K562 (cell line): ENCODE results near the gene KMT2C. TPM values are rescaled to one million over a fixed set of nuclear protein-coding genes. Genes with fewer than 3 reads are reported as not detected.
A peak's percentile ranks its signal among the peaks of the same experiment; 100 is the strongest.

Experiments
- ATAC-seq: fragments of 200-7000 bp; cut with Tn5 transposase; 3 replicates; pipeline ENCODE4 v1.9.1; 2020; ENCODE audit warnings: moderate library complexity
- BruUV-seq: library from RNA; stranded (reverse); fragments of 400-500 nt; replicated peaks from 2 replicates; lab custom pipeline; 2021; lab: Mats Ljungman, UMichigan
- CTCF ChIA-PET: fragments of 300-600 bp; formaldehyde crosslinking; extraction: SDS; loops from one replicate; lab custom pipeline; 2021; ENCODE audit warnings: low intra/inter-chr PET ratio; lab: Yijun Ruan, JAX
- POLR2A ChIA-PET: fragments of 300-600, 350-650 bp; sonication (Branson Sonifier 250); formaldehyde crosslinking; extraction: SDS; loops from one replicate; lab custom pipeline; 2021; ENCODE audit warnings: antibody characterized with exemption, inconsistent platforms; lab: Yijun Ruan, JAX
- DNase-seq, 4 experiments: peaks; one replicate each; pipeline versions ENCODE4 v3.0.0 to v3.0.0-alpha.2; 2011 to 2018; ENCODE audit warnings: low spot score in 3 of 4, mixed read lengths in 3 of 4; ENCODE audit errors: extremely low read depth in 1 of 4
- FAIRE-seq: peaks from 2 replicates; lab custom pipeline; 2011; peaks lifted over from hg19 to GRCh38; lab: Jason Lieb, UNC
- H2AFZ ChIP-seq: 2 replicates; pipeline ENCODE4 v1.6.0; 2011; ENCODE audit warnings: low read depth, low read length, control low read depth, inconsistent platforms
- H3K27ac ChIP-seq: fragments of 200-600 bp; 3 replicates; pipeline ENCODE4 v1.8.0; 2011; ENCODE audit warnings: low read depth, mild to moderate bottlenecking, control low read depth, inconsistent platforms, low read length, moderate library complexity, mixed read lengths; ENCODE audit errors: extremely low read depth
- H3K27me3 ChIP-seq, 2 experiments: fragments of 300-600 bp in 1 of 2; 2 replicates in 1 of 2; 3 replicates in 1 of 2; pipeline versions ENCODE4 v1.6.0 to v1.8.0; 2011; ENCODE audit warnings: inconsistent platforms in 2 of 2, low read length in 2 of 2, mild to moderate bottlenecking in 1 of 2, mixed read lengths in 1 of 2, moderate library complexity in 1 of 2; ENCODE audit not compliant: control insufficient read depth in 2 of 2, insufficient read depth in 2 of 2
- H3K36me3 ChIP-seq: fragments of 300-600 bp; 3 replicates; pipeline ENCODE4 v1.8.0; 2011; ENCODE audit warnings: mild to moderate bottlenecking, low read length, inconsistent platforms; ENCODE audit not compliant: control insufficient read depth, insufficient read depth
- H3K4me1 ChIP-seq, 2 experiments: fragments of 200-600 bp in 1 of 2; replicated peaks in 1 of 2; 2 replicates in 1 of 2; 3 replicates in 1 of 2; pipeline versions ENCODE4 v1.5.1 to v1.8.0; 2011; ENCODE audit warnings: inconsistent platforms in 2 of 2, low read length in 2 of 2, mild to moderate bottlenecking in 1 of 2, mixed read lengths in 1 of 2, moderate library complexity in 1 of 2; ENCODE audit not compliant: control insufficient read depth in 2 of 2, insufficient read depth in 2 of 2
- H3K4me2 ChIP-seq: 2 replicates; pipeline ENCODE4 v1.6.1; 2011; ENCODE audit warnings: low read length, control low read depth, inconsistent platforms, mixed read lengths; ENCODE audit not compliant: insufficient read depth
- H3K4me3 ChIP-seq: fragments of 200-600 bp; sonication (generic), shearing (Covaris generic); 2 replicates; pipeline ENCODE4 v1.5.1; 2016; ENCODE audit warnings: control low read depth, inconsistent platforms
- H3K79me2 ChIP-seq: fragments of 200-600 bp; 3 replicates; pipeline ENCODE4 v1.8.0; 2011; ENCODE audit warnings: low read length, inconsistent platforms; ENCODE audit not compliant: control insufficient read depth, insufficient read depth
- H3K9ac ChIP-seq, 2 experiments: 2 replicates each; pipeline versions ENCODE4 v1.6.0 to v1.6.1; 2011; ENCODE audit warnings: low read depth in 2 of 2, low read length in 2 of 2, control low read depth in 1 of 2, inconsistent platforms in 1 of 2, mild to moderate bottlenecking in 1 of 2, mixed read lengths in 1 of 2; ENCODE audit not compliant: insufficient read depth in 1 of 2
- H3K9me1 ChIP-seq: one replicate; pipeline ENCODE4 v1.6.0; 2011; ENCODE audit warnings: inconsistent platforms, mild to moderate bottlenecking, low read length, moderate library complexity; ENCODE audit not compliant: control insufficient read depth, insufficient read depth
- H3K9me3 ChIP-seq: replicated peaks from 2 replicates; pipeline ENCODE4 v1.5.1; 2011; ENCODE audit warnings: low read depth, low read length, inconsistent platforms; ENCODE audit not compliant: control insufficient read depth, insufficient read depth
- H4K20me1 ChIP-seq: replicated peaks from 2 replicates; pipeline ENCODE4 v1.6.1; 2011; ENCODE audit warnings: low read length, inconsistent platforms, mixed read lengths; ENCODE audit not compliant: control insufficient read depth, insufficient read depth
- ARID1B ChIP-seq: fragments of 450-650 bp; IDR thresholded peaks from 2 replicates; pipeline ENCODE4 v1.6.1; 2016; ENCODE audit warnings: antibody characterized with exemption, mild to moderate bottlenecking, inconsistent platforms
- KAT2B ChIP-seq: IDR thresholded peaks from one replicate; pipeline ENCODE4 v1.6.1; 2012; ENCODE audit warnings: low read depth, mild to moderate bottlenecking, control low read depth, inconsistent platforms, low read length, moderate library complexity
- LCOR ChIP-seq: sonication (generic); formaldehyde crosslinking; IDR thresholded peaks from 2 replicates; pipeline ENCODE4 v1.8.0; 2022; ENCODE audit warnings: mild to moderate bottlenecking, missing genetic modification reagents
- PKNOX1 ChIP-seq: fragments of 450-650 bp; IDR thresholded peaks from 2 replicates; pipeline ENCODE4 v1.6.1; 2016
- RB1 ChIP-seq: fragments of 450-650 bp; IDR thresholded peaks from 2 replicates; pipeline ENCODE4 v1.6.1; 2017; ENCODE audit warnings: low read depth, mild to moderate bottlenecking
- SMC3 ChIP-seq: conservative IDR thresholded peaks from 2 replicates; pipeline ENCODE4 v1.6.1; 2011; ENCODE audit warnings: low read depth, low read length, improper control_type of control experiment; ENCODE audit not compliant: insufficient read depth
- TRIM24 ChIP-seq, 2 experiments: fragments of 450-650 bp; IDR thresholded peaks; 2 replicates each; pipeline ENCODE4 v1.6.1; 2016
- ZNF695 ChIP-seq: fragments of 450-650 bp; formaldehyde crosslinking; IDR thresholded peaks from 2 replicates; pipeline ENCODE4 v1.4.0; 2020; ENCODE audit warnings: mild to moderate bottlenecking, moderate library complexity
- ZNF764 ChIP-seq: fragments of 250-450 bp; sonication (Bioruptor Pico); IDR thresholded peaks from 2 replicates; pipeline ENCODE4 v1.4.0; 2020; ENCODE audit warnings: low read depth, mild to moderate bottlenecking, moderate library complexity
- WGBS: fragments of 100-300 bp; shearing (Covaris generic); methylation state at CpG from one replicate; pipeline ENCODE4 v1.1.6; 2016; ENCODE audit warnings: low coverage, mixed read lengths; ENCODE audit not compliant: insufficient coverage; ENCODE audit errors: missing lambda C conversion rate; 5-methylcytosine and 5-hydroxymethylcytosine counted together
- in situ Hi-C: fragments of 300-500 bp; cut with MboI; formaldehyde crosslinking; loops from 4 replicates; pipeline ENCODE4 v1.15.0; 2018; ENCODE audit warnings: inconsistent platforms, mixed read lengths
- intact Hi-C: fragments of 100-400 bp; cut with micrococcal nuclease; formaldehyde crosslinking; loops from 2 replicates; pipeline ENCODE4 v1.14.2; 2022
- polyA plus RNA-seq, 8 experiments: library from polyadenylated mRNA; depleted of rRNA in 4 of 8; stranded (reverse) in 5 of 8; unstranded in 3 of 8; fragments of >200 nt; fragmentation: Nextera tagmentation in 2 of 8; fragmentation: Illumina TruSeq in 1 of 8; extraction: Ambion mirVana in 2 of 8; extraction: Trizol in 1 of 8; gene quantifications; 2 replicates each; pipeline versions ENCODE4 v1.2.1 to v1.2.3, GENCODE V29; 2011 to 2014; ENCODE audit warnings: inconsistent platforms in 1 of 8, missing spikeins in 1 of 8
- total RNA-seq, 7 experiments: library from RNA; depleted of rRNA in 6 of 7; stranded (reverse); fragments of >200 nt in 6 of 7; fragmentation: Illumina TruSeq in 2 of 7; extraction: Trizol in 2 of 7; gene quantifications; 2 replicates each; pipeline versions ENCODE4 v1.2.1 to v1.2.3, GENCODE V29; 2011 to 2021; ENCODE audit warnings: low replicate concordance in 1 of 7
- TF ChIP-seq, protein P1 (sequence below), 2 experiments: fragments of 450-650 bp; formaldehyde crosslinking in 1 of 2; IDR thresholded peaks; 2 replicates each; pipeline versions ENCODE4 v1.4.0 to v1.6.1; 2014 to 2020; ENCODE audit warnings: mild to moderate bottlenecking in 2 of 2, borderline replicate concordance in 1 of 2, low read depth in 1 of 2

The KMT2C gene
- total and polyA plus RNA-seq, 9 of the 15 experiments (the other 6 are each of a cell fraction or from before 2014, with no cell fraction given): 4.9 to 67.8 (median 27.1) TPM

DNA sequence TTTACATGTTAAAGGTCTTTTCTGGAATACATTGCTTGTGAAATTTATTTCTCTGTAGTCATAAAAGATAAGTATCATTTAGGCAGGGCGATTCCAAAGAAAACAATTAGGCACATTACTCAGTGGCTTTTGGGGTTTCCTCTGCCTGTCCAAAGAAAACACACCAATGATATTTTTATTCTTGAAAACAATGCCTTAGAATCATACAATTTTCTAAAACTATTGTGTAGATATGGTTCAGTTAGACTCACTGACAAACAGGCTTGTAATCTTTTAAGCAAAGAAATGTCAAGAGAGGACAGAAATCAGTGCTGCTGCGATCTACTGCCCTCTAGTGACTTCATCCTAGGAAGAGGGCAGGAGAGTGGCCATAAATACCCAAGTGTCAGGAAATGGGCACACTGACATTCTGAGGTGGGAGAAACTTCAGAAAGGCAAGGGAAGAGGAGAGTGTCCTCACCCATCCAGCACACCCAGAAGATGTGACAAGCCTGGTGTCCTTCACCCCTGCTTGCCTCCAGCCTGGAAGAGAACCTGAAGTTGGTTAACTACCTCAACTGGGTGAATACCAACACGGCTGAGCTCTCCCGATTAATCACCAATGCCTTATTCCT, 289.8 kb downstream of the KMT2C start:
- no TSS peak for BruUV-seq
- WGBS: 88% methylated on average over 4 of the region's 4 CpGs
- Histone ChIP-seq H3K9me1 (peaks cover 4% of the 10 kb centered on the region), H3K4me2 (no peak overlapping the region), H3K36me3 (peaks cover 96% of the 10 kb centered on the region), H3K27ac (no peak overlapping the region), H4K20me1 (no peaks in the 10 kb centered on the region; the same call in 1 of the 2 replicates), H3K9ac (no peak overlapping the region), H3K4me3 (no peak overlapping the region), H2AFZ (no peak overlapping the region), H3K79me2 (no peaks in the 10 kb centered on the region), H3K27me3 (no peaks in the 10 kb centered on the region), H3K9me3 (no peaks in the 10 kb centered on the region), H3K4me1 (no peaks in the 10 kb centered on the region)
- ATAC-seq: peak; percentile 75
- intact Hi-C loops: no loop called here
- FAIRE-seq: peak; percentile 49
- ChIA-PET CTCF (interaction anchor here (0.9 kb wide), 1 partner anchor 161 kb away, joined by 3 read pairs; no protein-coding TSS in a partner anchor), POLR2A (interaction anchor here (0.5 to 1.2 kb wide), 2 partner anchors 12 to 741 kb away, joined by 3 read pairs; no protein-coding TSS in a partner anchor)
- in situ Hi-C loops: no loop called here
- peak in 2 of 4 experiments; percentile 34 to 44 for DNase-seq
- TF ChIP-seq ARID1B (no peak), RB1 (no peak), KAT2B (no peak), ZNF695 (CRISPR knock-in tag) (no peak), SMC3 (0 out of 2 replicates have a peak, but pooled peaks have one; percentile 12), PKNOX1 (peak; percentile 12; the same call in 1 of the 2 replicates), LCOR (CRISPR knock-in tag) (peak; percentile 36; the same call in 1 of the 2 replicates), TRIM24 (IDR thresholded peaks at IDR 0.05) (no peak), ZNF764 (CRISPR knock-in tag) (peak; percentile 83; the same call in 1 of the 2 replicates)
- TF ChIP-seq, protein P1, sequence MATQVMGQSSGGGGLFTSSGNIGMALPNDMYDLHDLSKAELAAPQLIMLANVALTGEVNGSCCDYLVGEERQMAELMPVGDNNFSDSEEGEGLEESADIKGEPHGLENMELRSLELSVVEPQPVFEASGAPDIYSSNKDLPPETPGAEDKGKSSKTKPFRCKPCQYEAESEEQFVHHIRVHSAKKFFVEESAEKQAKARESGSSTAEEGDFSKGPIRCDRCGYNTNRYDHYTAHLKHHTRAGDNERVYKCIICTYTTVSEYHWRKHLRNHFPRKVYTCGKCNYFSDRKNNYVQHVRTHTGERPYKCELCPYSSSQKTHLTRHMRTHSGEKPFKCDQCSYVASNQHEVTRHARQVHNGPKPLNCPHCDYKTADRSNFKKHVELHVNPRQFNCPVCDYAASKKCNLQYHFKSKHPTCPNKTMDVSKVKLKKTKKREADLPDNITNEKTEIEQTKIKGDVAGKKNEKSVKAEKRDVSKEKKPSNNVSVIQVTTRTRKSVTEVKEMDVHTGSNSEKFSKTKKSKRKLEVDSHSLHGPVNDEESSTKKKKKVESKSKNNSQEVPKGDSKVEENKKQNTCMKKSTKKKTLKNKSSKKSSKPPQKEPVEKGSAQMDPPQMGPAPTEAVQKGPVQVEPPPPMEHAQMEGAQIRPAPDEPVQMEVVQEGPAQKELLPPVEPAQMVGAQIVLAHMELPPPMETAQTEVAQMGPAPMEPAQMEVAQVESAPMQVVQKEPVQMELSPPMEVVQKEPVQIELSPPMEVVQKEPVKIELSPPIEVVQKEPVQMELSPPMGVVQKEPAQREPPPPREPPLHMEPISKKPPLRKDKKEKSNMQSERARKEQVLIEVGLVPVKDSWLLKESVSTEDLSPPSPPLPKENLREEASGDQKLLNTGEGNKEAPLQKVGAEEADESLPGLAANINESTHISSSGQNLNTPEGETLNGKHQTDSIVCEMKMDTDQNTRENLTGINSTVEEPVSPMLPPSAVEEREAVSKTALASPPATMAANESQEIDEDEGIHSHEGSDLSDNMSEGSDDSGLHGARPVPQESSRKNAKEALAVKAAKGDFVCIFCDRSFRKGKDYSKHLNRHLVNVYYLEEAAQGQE (IDR thresholded peaks at IDR 0.05; ENCODE audit: borderline replicate concordance): peak; percentile 17; the same call in 1 of the 2 replicates
- TF ChIP-seq, protein P1 (CRISPR knock-in tag; IDR thresholded peaks at IDR 0.05; ENCODE audit: low read depth): no peak
